Fibroblast of skin of left quadriceps (primary cell): ENCODE measurements around the gene SIRT7.

Experiments
- DNase-seq, 2 experiments: peaks; one replicate each; pipeline ENCODE4 v3.0.0-alpha.2; 2013; ENCODE audit warnings: low read depth in 2 of 2

The SIRT7 gene

DNA sequence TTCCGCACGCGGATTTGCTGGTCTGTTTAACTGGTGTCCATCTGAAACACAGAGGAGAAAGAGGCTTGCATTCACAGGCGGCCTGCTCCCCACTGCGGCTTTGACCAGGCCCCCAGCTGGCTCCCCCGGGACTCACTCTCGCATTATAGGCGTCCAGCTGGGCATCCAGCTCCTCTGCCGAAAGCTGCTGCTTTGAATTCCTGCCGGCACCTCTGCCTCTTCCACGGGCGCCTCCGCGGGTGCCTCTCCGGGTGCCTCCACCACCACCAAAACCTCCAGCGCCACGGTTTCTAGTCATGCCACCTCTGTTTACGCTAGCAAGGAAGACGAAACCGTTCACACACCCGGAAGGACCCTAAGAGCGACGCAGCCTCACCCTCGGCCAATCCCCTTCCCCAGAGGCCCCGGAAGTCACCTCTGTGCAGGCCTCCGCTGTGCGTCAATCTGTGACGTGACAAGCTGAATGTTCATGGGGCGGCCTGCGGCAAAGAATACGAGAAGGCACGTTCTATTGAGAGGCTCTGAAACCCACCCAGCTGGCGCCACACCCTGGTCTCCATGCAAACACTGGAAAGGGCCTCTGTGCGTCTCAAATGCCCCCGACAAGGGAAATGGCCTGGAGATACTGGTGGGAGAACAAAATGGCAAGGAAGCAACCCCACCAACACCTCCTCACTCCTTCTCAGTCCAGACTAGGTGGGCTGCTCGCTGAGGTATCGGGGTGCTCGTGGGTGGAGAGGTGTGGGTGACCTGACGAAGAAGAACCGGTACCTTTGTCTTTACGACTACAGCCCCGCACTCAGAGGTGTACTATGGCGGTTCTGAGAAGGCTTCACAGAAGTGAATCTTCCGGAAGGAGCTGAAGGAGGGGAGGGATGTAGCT is 29.6 kb downstream of the SIRT7 start:
- DNase-seq, result no peak

DNA sequence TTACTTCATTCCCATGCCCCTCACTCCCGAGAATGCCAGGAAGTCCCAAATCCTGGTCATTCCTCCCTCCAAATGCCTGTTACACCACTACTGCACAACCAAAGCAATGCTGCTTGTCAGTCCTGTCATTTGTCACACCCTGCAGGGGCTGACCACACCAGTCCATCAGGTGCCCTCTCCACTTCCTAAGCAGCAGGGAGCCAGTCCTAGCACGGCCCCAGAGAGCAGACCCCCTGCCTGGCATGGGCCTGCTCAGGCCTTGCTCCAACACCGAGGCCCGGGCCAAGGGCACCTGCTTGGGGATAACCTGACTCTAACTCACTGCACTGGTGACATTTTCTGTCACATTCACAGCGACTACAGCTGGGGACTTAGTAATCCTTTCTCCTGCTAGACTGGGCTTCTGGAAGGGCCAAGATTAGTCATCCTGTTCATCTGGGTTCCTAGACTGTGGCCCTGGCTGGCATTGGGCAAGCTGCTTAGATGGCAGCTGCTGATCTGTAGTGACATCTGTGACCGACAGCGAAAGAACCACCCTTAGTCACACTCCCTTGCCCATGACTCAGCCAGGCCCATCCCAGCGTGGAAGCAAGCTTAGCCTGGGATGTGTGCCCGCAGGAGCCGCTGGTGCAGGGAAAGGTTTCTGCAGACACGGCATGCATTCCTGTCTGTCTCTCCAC is 32.0 kb downstream of the SIRT7 start:
- no peak for DNase-seq

DNA sequence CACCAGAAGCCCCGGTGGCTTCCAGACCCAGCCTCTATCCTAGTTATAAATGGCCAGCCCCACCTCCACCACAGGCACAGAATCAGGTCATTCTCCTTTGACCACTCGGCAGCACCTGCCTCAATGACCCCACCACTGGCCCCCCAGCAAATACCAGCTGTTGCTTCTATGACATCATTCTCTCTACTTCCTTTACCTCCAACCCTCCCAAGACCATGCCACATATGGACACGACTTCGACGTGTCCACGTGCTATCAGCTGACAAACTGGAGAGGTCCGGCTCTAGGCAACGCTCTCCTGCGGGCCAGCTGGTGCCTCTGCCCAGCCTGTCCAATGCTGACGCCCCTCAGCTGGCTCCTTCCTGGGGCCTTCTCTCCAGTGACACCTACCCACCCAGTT is 32.5 kb downstream of the SIRT7 start:
- no peak for DNase-seq

GRCh38 chr17:81884968-81885367 is 33.0 kb downstream of the SIRT7 start:
- no peak for DNase-seq

DNA sequence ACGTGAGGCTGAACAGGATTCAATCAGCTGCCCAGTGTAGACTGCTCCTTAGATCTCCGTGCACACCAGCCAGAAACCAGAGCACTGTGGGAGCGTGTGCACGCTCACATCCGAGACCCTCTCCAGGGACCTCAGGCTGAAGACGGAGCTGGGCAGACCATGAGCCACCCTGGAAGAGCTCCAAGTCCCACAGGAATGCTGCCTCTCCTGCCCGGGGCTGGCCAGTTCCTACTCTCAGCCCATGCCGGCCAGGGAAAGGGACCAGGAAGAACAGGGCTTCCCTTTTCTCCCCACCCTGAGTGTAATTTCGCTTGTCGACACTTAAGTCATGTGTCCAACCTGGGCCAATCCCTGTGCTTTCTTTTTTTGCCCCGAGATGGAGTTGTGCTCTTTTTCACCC is 33.5 kb downstream of the SIRT7 start:
- no peak for DNase-seq

DNA sequence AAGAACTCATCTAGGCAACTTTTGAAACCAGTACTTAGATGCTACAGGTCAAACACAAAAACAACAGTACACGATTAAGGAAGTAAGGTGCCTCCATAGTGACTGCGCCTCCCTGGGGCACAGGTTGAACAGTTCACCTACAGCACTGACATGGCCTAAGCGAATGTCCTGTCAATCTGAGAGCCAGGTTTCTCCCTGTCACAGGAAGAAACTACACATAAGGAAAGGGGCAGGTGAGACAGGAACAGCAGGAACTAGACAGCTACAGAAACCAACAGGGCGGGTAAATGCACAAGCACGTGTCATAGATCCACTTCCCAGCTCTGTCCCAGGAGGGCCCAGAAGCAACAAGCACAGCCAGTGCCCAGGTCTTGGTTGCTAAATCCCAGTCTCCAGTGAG is 38.9 kb downstream of the SIRT7 start:
- DNase-seq, result no peak

- DNase-seq, result no peak
These were observed 39.7 kb downstream of the SIRT7 start for GRCh38 chr17:81878294-81878693.

GRCh38 chr17:81877569-81877968 is 40.4 kb downstream of the SIRT7 start:
- no peak for DNase-seq

DNA sequence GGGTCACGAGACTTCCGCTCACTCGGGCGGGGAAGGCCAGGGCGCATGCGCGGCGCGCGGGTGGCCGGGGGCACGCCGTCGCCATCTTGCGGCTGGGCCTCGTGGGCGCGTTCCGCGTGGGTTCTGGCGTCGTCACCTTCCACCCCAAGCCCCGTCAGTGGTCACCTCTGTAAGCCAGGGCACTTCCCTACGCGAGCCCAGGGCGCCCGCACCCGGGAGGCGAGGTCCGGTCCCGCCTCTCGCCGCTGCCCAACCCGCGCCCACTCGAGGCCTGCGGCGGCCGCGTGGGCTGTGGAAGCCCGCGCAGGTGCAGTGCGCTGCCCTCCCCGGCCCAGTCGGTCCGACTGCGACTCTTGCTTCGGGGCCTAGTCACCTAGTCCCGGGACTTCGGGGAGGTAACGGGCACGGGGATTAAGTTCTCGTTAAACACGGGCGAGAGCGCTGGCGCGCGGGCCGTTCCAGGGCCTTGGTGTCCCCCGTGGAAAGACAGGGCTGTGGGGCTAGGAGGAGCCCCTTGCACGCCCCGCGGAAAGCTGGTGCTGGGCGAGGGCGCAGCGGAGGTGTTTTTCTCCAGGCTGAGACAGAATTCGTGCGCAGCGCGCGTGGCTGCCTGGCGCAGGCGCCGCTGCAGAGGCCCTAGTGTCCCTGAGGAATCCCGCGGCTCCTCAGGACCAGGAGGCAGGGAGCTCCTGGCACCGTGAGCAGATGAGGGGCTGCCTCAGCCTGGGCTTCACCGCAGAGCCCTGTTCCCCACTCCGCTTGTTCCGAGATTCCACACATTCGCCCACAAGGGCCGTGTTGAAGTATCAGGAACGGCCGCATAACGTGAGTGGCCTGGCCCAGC is 46.4 kb downstream of the SIRT7 start:
- DNase-seq, result peak; percentile 71 to 75

DNA sequence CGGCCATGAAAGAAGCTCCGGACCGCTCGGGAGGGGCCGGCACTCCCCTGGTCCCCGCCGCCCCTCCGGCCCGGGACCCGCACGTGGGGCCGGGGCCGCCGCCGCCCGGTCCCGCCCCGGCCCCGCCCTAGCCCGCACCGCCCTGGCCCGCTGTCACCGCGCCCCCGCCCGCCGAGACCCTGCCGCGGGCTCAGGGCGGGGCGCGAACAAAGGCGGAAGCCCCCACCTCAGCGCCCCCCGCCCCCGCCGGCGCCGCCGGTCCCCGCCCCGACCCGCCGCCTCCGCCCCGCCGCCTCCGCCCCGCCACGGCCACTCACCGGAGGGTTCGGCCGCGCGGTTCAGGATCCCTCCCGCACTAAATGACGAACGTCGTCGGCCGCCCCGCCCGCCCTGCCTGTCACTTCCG is 47.0 kb downstream of the SIRT7 start, which contains the start of gene ARHGDIA:
TSS of gene ARHGDIA (minus strand) at position 357 of the 406 bp plus-strand sequence. CDS start 1,407 bp downstream, outside the sequence.
- no peak for DNase-seq

DNA sequence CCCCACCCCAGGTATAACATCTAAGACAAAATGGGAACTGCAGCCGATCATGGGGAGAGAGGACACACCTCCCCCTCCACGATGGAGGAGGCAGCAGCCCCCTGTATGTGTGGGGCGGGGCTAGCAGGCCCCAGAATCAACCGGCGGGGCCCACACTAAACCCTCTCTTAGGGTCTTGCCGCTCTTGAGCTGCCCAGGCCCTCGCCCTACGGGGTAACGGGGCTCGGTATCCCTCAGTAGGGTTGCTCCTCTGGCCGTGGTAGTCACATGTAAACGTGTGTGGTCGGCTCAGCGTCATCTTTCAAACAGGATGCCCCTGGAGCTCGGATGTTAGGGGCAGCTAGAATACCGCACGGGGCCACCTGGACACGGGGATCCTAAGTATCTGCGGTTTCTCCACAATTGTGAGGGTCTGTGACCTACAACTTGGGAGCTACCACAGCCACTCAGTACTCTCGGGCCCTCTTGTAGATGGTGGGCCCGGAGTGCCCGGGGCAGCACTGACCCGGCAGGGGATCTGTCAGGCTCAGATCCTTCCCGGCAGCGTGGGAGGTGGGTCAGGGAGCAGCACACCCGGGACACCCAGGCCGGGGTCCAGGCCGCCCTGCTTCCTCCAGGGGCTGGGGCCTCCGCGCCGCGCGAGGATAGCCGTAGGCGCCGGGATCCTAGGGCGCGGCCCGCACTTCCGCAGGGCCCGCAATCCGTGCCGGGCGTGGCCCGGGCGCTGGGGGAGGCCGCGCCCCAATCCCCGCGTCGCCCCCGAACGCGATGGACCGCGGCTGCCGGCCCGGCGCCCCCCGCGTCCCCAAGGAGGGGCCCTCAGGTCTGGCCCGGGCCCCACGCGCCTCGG is 47.6 kb downstream of the SIRT7 start:
- DNase-seq, result no peak

DNA sequence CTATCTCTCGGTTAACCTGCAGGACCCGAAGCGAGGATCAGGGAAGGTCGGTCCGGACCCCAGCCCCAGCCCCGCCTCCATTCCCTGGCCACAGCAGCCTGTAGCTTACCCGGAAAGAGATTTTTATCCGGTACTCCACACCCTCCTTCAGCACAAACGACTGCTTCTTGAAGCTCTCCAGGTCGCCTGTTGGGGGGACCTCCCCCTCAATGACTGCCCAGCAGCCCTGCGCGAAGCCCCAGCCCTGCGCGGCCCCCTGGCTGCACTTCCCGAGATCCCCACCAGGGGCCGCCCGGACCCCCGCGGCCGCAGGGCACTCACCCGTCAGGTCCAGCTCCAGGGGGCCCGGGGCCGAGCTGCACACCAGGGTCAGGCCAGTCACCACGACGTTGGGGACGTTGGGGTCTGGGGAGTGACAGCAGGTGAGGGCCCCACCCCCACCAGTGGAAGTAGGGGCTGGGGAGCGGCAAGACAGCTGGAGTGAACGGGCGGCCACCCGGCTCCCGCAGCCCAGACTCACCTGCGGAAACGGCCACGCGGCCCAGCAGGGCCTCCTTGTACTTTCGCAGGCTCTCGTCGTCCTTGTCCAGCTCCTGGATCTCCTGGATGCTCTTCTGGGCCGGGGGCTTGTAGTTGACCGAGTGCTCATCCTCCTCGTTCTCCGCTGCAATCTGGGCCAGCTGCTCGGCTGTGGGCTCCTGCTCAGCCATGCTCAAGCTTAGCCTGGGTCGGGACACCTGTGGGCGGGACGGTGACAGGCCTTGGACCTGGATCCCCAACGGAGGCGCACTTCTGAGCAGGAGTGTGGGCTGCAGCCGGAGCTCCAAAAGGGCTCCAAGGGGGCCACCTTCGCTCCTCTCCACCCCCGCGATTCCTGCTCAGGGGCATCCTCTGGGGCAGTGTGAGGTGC is 48.5 kb downstream of the SIRT7 start:
- no peak for DNase-seq

DNA sequence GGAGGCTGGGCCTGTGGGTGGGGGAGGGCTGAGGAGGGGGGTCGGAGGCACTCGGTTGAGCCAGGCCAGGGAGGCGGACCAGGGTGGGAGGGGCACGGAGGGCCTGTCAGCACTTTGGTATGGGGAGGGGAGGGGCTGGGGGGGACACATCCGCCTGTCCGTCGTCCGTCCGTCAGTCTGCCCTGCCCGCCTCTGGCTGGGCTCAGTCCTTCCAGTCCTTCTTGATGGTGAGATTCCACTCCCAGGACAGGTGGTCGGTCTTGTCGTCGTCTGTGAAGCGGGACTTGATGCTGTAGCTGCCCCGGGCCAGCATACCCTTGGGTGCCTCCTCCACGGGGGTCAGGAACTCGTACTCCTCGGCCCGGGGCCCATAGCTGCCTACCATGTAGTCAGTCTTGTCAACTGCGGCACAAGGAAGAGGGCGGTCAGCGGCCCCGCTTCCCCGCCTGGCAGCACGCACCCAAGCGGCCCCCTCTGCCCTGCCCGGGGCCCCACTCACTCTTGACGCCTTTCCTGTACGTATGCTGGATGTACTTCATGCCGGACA is 49.2 kb downstream of the SIRT7 start:
- DNase-seq, result peak; percentile 61 to 66

DNA sequence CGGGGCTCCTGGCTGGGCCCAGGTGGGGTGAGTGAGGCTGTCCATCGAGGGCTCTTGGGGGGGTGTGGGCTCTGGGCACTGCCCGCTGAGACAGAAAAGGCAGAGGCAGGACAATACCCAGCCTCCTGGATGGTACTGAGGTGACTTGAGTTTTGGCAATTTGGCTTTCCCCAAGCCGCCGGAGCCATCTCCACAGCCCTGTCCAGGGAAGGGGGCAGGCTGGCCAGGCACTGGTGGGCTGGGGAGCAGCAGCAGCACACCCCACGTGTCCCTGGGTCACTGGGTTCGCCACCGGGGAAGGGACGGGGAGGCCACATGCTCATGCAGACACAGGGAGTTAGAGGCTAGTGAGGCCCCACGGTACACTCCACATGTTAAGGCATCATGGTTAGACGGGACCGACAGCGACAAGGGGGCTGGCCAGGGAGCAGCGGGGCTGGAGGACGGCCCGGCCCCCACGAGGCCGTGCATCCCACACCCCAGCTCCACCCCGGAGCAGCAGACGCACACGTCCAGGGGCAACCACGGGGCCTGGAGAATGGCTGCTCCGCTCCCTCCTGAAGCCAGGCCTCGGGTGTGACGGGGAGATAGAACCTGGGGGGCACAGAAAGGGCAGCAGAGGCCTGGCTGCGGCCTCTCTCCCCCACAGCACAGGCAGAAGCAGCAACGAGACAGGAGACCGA is 49.8 kb downstream of the SIRT7 start:
- no peak for DNase-seq

DNA sequence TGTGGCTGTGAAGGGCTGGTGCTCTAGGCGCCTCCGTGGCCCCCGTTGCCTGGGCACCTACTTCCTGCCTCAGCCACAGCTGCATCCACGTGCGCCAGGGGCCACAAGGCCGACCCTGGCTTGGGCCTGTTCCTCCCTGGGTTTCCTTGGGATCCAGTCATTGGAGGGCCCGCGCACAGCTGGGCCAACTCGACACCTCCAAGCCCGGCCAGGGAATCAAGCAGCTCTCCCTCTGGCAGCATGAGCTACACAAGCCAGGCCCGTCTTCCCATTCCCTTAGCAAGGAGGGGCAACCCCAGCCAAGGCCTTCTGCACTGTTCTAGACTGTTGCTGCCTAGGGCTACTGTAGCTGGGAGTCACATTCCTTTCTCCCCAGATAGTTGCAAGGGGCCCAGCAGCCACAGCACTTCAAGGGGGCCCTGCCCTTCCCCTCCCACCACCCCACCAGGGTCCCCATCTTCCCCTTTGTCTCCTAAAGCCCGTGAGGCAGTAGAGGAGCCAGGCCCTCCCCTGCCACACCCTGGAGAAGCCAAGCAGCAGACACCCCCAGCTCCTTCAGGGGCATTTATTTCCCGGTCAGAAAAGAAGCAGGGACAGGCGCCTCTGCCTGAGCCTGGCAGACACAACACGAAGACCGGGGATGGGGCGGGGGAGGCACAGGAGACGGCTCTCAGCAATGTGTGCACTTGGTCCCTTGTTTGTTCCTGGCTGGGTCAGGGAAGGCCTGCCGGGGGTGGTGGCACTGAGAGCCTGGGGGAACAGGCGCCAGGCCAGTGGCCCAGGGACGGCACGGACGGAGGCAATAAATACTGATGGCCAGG is 50.6 kb downstream of the SIRT7 start:
- DNase-seq, result no peak

GRCh38 chr17:81866440-81867169 is 51.4 kb downstream of the SIRT7 start:
- DNase-seq, result no peak

DNA sequence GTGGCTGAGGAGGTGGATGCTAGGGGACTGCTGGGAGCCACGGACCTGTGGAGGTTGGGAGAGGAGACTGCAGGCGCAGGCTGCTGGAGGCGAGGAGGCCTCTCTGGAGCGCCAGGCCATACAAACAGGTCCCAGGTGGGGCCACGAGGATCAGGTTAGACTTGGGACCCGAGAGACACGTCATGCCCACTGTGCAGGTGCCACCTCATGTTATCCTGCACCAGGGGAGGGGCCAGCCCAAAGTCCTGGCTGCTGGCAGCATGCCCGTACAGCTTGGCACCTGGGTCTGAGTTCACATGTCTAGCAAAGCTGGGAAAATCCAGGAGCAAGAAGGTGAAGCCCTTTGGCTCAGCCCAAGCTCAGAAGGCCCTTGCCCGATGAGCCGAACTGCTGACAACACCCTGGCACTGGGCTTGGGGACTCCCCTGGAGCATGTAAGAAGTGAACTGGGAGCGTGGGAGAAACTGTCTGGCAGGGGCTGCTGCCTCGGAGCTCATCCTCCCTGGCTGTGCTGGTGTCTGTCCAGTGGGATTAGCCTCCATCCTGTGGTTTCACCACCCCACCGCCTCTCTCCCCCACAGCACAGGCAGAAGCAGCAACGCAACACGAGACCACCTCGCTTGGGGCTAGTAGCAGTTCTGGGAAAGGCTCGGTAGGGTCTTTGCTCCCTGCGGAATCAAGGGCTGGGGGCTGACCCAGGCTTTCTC is 52.1 kb downstream of the SIRT7 start:
- DNase-seq, result no peak
